ENCODE data around the gene EIF2A.
"Not testable (repeated sequence)": the region's sequence is repeated elsewhere in the genome, so short reads cannot be mapped to it uniquely, and the experiment has no call there.

Gene EIF2A

DNA sequence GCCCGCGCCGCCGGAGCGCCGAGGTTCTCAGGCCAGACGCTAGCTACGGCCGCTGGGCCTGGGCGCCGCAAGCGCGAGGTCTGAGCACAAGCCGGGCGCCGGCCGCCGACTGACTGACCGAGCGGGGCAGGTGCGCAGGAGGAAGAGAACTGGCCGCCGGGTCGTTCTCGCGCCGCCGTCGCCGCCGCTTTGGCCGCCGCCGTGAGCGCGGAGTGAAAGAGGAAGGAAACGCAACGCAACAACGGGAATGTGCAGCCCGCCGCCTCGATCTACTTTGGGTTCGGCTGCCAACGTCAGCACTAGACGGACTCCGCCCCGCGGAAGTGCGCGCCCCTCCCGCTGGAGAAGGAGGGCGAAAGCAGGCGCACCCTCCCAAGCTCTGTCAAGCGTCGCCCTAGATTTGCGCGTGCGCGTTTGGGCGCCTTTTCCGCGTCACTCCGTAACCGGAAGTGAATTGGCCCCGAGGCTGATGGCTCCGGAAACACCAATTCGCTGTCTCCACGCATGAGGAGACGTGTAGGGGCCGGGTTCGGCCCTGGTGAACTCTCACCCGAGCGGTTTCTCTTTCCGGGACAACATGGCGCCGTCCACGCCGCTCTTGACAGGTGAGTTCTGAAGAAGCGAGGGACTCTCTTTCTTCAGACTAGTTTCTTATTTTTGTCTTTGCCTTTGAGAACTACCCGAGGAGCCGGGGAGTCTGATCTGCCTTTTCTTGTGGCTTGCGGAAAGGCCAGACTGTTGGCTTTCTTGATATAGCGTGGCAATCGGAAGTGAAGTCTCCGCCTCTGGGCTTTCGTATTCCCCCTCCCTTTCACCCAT, at the start of gene EIF2A, which contains the start of gene SERP1:
Gene EIF2A (plus strand): TSS at position 562 of the 819 bp plus-strand sequence. CDS start 16 bp downstream, at position 578.
Gene SERP1 (minus strand): TSS at position 271 of the 819 bp plus-strand sequence. CDS start 361 bp downstream, outside the sequence.
- DNase-seq, result peak; percentile 100

DNA sequence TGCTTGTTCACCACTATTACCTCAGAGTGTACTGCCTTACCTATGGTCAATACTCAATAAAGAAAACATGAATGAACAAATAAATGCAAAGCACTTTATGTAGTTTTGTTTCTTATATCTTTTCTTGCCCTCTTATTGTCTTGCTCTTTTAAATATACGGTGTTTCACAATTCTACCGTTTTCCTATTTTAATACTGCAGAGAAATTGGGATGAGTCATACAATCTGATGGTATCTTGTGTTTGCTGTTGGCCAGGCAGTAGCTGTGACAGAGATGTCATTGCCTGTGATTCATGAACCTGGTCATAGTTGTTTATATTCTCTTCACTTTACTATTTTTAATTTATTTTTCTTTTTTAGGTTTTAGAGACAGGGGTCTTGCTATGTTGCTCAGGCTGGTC, 48.6 kb upstream of the EIF2A start:
- DNase-seq, result peak; percentile 64

DNA sequence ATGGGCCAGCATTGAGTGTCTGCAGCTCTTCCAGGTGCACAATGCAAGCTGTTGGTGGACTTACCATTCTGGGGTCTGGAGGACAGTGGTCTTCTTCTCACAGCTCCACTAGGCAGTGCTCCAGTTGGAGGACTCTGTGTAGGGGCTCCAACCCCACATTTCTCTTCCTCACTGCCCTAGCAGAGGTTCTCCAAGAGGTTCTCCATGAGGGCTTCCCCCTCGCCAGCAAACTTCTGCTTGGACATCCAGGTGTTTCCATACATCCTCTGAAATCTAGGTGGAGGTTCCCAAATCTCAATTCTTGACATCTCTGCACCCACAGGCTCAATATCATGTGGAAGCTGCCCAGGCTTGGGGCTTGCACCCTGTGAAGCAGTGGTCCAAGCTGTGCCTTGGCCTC, 45.6 kb upstream of the EIF2A start:
- not testable (repeated sequence) for DNase-seq

DNA sequence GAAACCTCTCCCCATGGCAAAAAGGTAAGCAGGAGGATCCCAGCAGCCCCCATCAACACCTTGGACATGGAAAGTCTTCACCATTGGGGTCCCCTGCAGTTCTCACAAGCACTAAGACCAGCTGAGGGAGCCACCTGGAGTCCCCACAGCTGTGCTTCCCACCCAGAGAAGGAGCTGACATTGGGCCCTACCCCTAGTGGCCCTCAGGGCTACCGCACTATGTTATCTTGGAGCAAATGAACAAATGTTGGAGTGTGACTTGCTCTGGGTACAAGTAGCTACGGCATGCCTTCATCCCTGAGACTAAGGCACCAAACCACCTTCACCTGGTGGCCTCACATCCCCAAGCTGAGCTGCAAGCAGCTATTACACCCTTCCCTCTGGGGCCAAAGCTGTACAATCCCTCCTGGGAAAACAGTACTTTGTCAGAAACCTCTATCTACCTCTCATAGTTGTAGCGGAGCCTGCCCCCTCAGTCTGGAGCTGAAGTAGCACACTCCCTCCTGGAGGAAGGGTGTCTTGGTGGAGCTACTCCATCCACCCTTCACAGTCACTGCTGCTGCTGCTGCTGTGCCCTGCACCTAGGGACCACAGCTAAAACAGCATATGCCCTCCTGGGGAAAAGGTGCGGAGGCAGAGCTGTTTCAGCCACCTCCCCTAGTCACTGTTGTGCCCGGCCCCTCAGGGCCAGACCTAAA, 43.0 kb upstream of the EIF2A start:
- DNase-seq, result no peak

DNA sequence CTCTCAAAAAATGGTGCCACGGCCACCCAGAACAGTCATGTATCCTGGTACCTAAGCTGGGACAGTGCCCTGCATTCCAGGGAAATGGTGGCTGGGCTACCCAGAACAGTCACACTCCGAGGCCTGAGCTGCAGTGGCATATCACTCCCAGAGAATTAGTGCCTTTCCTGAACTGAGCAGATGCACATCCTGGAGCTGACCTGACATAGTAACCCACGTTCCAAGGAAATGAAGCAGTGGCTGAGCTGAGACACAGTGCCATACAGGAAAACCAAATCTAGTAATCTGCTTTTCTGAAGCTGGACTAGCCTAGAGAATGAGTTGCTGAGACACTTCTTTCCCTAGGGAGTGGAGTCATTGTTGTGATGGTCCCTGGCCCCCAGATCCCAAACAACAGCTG, 42.1 kb upstream of the EIF2A start:
- no peak for DNase-seq

DNA sequence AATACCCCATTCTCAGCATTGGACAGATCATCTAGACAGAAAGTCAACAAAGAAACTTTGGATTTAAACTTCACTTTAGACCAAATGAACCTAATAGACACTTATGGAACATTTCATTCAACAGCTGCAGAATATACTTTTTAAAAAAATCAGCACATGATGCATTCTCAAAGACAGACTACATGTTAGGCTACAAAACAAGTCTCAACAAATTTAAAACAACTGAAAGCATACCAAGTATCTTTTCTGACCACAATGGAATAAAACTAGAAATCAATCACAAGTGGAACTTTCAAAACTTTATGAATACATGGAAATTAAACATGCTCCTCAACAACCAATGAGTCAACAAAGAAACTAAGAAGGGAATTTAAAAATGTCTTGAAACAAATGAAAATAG, 38.2 kb upstream of the EIF2A start:
- no peak for DNase-seq

DNA sequence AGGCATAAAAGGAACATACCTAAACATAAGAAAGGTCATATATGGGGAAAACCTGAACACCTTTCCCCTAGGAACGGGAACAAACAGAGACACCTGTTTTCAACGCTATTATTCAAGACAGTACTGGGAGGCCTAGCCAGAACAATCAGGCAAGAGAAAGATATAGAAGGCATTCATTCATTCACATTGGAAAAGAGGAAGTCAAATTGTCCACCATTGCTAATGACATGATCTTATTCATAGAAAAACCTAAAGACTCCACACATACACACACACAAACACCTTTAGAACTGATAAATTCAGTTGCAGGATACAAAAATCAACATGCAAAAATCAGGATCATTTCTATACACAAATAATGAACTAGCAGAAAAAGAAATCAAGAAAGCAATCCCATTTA, 36.8 kb upstream of the EIF2A start:
- DNase-seq, result no peak

DNA sequence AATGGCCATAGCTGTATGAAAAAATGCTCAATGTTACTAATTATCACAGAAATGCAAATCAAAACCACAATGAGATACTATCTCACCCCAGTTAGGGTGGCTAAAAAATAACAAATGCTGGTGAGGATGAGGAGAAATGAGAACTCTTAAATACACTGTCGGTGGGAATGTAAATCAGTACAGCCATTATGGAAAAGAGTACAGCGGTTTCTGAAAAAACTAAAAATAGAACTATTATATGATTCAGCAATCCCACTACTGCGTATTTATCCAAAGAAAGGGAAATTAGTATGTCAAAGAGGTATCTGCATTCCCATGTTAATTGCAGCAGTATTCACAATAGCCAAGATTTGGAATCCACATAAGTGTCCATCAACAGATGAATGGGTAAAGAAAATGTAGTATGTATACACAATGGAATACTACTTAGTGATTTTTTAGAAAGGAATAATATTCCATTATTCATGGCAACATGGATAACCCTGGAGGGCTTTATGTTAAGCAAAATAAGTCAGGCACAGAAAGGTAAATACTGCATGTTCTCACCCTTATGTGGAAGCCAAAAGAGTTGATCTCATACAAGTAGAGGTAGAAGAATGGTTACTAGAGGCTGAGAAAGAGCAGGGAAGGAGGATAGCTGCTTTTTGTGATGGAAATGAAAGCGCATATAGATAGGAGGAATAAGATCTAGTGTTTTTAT, 35.3 kb upstream of the EIF2A start:
- no peak for DNase-seq

DNA sequence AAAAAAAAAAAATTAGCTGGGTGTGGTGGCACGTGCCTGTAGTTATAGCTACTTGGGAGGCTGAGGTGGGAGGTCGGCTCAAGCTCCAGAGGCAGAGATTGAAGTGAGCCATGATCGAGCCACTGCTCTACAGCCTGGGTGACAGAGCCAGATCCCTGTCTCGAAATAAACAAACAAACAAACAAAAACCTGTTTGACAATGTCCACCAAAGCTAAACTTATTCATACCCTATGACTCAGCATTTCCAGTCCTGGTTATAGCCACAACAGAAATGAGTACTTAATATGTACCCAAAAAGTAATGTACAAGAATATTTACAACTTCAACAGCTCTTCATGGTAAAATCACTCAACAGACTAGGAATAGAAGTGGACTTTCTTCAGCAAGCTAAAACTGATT, 31.4 kb upstream of the EIF2A start:
- DNase-seq, result no peak

DNA sequence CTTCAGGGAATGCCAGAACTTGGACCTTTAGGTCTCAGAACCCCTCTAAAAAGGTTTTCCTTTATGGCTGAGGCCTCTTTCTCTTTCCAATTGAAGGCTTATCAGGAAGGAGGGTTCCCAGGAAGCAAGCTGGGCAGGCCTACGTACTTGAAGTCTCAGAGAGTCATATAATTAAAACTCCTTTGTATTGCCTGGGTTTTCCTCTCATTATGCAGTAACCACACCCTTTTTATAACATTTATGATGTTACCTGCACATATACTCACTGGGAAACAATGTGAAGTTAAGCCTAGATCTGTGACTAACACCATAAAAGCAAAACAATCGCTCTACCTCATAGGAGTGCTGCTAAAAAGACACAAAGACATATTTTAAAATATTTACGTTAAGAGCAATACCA, 27.6 kb upstream of the EIF2A start:
- no peak for DNase-seq

DNA sequence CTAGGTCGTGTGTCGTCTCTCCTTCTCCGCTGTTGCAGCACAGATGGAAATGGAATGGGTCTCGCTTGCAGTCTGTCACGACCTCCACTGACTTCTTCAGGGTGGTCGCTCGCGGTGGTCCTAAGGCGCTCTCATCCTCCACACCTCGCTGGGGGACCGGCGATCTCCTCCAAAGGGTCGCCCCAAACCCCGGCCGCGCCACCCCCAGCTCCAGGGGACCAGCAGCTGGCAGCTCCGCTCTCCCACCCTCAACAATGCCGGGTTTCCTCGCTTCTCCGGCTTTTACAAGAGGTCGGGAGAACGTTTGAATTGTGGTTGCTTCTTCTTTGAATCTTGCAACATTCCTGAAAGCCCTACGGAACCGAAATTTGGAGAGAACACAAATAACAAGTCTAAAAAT, 26.2 kb upstream of the EIF2A start:
- DNase-seq, result no peak

DNA sequence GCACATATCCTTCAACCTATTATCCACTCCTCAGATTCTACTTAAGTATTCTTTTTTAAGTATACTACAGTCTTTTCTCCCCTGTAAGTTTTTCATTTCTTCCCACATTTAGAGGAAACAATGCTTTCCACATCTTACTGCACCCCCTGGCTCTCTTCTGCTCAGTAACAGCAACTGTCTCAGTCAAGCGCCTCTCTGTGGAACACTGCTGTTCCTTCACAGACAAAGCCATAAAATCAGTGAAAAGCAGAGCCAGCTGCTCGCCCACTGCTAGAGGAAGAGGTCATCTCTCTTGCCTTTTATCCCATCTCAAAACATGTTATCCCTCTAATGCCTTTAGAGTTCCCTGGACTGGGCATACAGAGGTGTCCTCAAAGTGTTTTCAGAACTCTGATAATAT, 25.1 kb upstream of the EIF2A start:
- no peak for DNase-seq

DNA sequence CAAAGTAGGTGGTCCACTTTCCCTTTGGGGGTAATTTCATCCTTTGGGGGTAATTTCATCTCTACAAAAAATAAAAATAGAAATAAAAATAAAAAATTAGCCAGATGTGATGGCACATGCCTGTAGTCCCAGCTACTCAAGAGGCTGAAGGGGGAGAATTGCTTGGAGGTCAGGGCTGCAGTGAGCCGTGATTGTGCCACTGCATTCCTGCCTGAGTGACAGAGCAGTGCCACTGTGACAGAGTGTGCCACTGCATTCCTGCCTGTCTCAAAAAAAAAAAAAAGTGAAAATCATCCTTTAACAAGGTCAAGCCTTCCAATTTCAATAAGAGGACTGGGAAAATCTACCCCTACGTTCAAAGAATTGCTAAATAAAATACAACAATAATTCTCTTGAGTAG, 23.0 kb upstream of the EIF2A start:
- DNase-seq, result no peak

DNA sequence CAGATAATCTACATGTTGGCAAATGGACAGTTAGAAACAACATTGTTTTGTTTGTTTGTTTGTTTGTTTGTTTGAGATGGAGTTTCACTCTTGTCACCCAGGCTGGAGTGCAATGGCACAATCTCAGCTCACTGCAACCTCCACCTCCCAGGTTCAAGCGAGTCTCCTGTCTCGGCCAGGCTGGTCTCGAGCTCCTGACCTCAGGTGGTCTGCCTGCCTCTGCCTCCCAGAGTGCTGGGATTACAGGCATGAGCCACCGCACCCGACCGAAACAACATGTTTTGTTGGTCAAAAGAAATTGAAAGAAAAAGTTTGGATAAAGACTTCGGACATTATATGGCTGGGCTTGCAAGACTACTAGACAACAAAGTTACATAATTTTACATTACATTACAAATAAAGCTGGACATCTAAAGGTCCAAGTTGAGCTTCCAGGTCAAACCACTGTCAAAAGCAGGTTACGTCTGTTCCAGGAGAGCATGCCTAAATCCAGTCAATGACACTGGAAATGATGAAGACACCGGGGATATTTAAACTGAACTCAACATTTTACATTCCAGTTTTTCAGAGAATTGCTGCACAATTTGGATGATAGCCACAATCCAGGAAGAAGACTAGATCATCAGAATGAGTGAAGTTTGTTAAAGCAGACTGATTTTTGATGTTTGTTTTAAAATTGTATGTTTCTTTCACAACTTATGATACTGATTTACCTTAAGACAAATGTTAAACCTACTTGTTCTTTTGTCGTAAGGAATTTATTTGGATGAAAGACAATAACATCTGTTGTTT, 18.9 kb upstream of the EIF2A start:
- no peak for DNase-seq

DNA sequence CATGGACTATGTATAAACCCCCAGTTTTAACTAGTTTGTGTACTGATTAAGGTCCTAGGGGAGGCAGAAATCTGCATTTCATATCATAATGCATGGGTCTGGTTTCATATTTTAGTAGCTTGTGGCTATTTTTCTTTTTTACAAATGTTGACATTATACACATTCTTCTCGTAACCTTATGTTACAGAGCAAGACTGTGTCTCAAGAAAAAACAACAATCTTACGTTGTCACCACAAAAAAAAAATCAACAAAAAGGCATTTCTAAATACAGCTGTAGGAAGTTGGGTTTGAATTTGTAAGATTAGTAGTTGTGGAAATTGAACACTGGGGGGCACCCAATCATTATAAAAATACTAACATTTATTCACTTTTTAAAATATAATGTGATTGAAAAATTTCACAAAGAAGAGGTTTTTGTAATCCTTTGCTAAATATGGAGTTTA, 18.2 kb upstream of the EIF2A start:
- DNase-seq, result peak; percentile 50

DNA sequence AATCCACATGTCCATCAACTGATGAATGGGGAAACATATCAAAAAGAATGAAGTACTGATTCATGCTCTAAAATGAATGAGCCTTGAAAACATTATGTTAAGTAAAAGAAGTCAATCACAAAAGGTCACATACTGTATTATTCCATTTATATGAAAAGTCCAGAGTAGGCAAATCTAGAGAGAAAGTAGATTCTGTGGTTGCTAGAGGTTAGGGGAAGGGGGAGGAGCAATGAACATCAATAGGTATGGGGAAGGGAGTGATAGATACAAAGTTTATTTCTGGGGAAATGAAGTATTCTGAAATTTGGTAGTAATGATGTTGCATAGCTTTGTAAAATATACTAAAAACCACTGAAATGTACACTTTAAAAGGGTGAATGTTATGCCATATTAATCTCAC, 14.8 kb upstream of the EIF2A start:
- DNase-seq, result no peak

DNA sequence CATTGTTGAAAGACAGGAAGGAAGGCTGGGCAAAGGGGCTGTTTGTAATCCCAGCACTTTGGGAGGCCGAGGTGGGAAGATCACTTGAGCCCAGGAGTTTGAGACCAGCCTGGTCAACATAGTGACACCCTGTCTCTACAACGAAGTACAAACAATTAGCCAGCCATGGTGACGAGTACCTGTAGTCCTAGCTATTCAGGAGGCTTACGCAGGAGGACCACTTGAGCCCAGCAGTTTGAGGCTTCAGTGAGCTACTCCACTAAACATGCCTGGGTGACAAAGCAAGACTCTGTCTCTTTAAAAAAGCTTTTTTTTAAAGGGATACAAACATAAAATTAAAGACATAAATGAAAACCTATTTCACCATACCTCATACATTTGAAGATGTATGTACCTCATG, 11.4 kb upstream of the EIF2A start:
- no peak for DNase-seq

DNA sequence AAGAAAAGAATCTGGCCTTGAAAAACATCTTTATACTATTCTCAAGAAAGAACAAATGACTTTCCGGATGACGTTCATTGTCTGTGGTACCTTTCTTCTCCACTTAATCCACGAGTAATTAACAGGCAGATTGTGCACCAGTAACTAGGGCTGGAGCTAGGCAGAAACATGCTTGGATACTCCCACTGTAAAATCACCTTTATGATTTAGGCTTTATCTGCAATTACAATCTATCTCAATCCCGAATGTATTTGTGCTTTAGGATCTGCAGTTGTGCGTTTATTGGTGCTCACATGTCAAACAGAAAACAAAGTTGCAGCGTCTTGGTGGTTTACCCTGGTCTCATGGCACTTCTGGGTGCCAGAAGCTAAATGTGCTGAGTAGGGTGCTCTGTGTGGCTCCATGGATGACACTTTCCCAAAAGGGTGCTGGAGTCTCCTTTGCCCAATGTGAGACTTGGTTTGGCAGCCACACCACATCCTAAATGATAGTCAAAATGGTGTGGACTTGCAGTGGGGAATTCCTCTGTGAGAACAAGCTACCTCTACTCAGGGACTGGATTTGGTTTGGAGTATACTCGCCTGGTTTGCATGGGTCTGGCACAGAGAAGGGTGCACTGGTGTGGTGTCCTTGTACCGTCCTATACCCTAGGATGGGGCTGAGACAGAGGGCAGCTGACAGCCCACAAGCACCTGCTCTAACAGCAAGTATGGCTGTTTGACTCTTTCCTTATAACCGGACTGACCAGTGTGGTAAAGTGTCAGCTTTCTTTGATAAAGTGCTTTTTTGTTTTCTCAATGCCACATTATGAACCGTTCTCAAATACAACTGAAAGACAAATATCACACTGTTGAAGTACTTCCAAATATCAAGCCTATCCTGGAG, 8.0 kb upstream of the EIF2A start:
- DNase-seq, result no peak

DNA sequence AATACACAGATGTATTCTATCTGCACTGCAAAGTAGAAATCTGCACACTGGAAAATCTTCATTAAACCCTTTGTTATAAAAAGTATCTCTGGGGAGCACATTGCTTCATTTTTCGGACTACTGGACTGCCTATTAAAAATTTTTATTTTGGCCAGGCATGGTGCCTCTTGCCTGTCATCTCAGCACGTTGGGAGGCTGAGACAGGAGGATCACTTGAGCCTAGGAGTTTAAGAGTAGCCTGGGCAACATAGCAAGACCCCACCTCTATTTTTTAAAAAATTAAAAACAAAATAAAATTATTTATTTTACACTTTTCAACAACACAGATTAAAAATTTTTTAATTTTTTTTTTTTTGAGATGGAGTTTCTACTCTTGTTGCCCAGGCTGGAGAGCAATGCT, 6.3 kb upstream of the EIF2A start:
- DNase-seq, result no peak

DNA sequence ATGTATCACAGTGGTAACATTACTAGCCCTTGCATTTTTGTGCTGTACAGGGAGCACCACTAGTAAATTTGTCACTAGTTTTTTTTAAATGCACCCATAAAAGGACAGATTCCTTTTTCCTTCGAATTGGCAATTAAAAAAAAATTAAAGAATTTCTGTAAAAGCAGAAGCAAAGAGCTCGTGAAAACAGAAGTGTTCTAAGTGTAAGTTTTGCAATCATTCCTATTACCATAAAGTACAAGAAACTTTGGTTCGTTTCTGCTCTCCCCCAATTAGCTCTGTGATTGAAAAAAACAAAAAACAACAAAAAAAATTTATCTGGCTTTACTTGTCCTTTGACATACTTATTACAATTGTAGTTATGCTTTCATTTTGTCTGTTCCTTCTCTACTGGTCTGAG, 5.6 kb upstream of the EIF2A start:
- peak; percentile 65 for DNase-seq

DNA sequence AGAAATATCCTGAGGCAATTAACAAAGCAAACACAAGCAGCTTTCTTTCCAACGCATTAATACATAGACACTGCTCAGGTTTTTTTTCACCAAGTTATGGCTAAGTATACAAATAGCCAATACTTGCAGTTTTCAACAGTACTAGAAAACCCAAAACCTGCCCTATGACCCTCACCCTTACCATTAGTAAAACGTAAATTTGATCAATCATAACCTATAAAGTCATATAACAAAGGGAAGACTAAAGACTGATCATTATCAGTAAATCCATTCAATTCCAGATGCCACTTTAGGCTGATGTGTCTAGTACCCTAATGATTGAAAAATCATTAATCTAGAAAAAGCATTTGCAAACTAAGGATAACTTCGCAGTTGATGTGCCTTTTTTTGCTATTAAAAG, 3.5 kb upstream of the EIF2A start:
- DNase-seq, result no peak

DNA sequence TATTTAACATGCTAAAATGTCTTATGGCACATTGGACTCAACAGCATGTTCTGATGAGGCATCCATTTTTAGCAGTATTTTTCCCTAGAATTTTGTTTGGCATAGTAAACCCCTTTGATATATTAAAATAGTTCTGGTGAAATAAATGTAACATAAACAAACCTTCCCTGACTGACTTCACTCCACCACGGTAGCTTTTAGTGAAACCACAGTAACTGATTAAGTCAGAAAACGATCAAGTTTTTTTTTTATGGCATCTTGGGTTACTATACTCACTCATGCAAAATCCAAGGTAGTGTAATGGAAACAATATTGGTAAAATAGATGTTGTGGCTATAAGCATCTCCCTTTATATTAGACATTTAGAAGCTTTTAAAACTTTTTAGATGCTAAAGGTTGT, 3.1 kb upstream of the EIF2A start:
- DNase-seq, result no peak
